Esophagus squamous epithelium (tissue), 4 donors: ENCODE data around the gene KLHL2.
"Not testable (repeated sequence)": the region's sequence is repeated elsewhere in the genome, so short reads cannot be mapped to it uniquely, and the experiment has no call there.

Source experiments
- CTCF ChIP-seq, 6 experiments: fragments of 450-650 bp in 4 of 6; fragments of 200-600 bp in 2 of 6; sonication (generic) in 2 of 6; IDR thresholded peaks; one replicate each; pipeline ENCODE4 v1.5.1; 2016 to 2019; ENCODE audit warnings: antibody characterized with exemption in 6 of 6, mild to moderate bottlenecking in 4 of 6, moderate library complexity in 4 of 6
- POLR2A ChIP-seq, 4 donors: fragments of 450-650 bp; IDR thresholded peaks; one replicate each; pipeline ENCODE4 v1.6.1; 2017; ENCODE audit warnings: antibody characterized with exemption in 4 of 4, mild to moderate bottlenecking in 4 of 4, moderate library complexity in 3 of 4

- TF ChIP-seq CTCF, POLR2A (IDR thresholded peaks at IDR 0.05): not testable (repeated sequence)
Measured at GRCh38 chr4:165212647-165213046, 5.3 kb downstream of the KLHL2 start.
